Body of pancreas (tissue), 4 donors: ENCODE results near the gene VEZT. TPM values are rescaled to one million over a fixed set of nuclear protein-coding genes. Genes with fewer than 3 reads are reported as not detected.

ENCODE experiments used
- ATAC-seq: fragments of 150-250 bp; one replicate; pipeline ENCODE4 v1.9.1; 2016
- DNase-seq, 4 donors: peaks; one replicate each; pipeline ENCODE4 v3.0.0-alpha.2; 2019
- H3K27ac ChIP-seq, 4 donors: fragments of 200-600 bp; sonication (generic); 1 replicate in 3 of 4; 2 replicates in 1 of 4; pipeline versions ENCODE4 v1.5.1 to v1.6.1; 2016 to 2019; ENCODE audit warnings: mild to moderate bottlenecking in 1 of 4, mixed read lengths in 1 of 4, moderate library complexity in 1 of 4
- H3K27me3 ChIP-seq, 2 donors: fragments of 200-600 bp; sonication (generic); one replicate each; pipeline ENCODE4 v1.6.0; 2016; ENCODE audit warnings: mild to moderate bottlenecking in 1 of 2
- H3K36me3 ChIP-seq, 2 donors: fragments of 200-600 bp; sonication (generic); replicated peaks in 1 of 2; 2 replicates each; pipeline ENCODE4 v1.5.1; 2016; ENCODE audit warnings: low read depth in 2 of 2; ENCODE audit not compliant: insufficient read depth in 1 of 2
- H3K4me1 ChIP-seq: fragments of 200-600 bp; sonication (generic); one replicate; pipeline ENCODE4 v1.6.0; 2016
- H3K4me3 ChIP-seq, 2 donors: fragments of 200-600 bp; sonication (generic); 1 replicate in 1 of 2; 2 replicates in 1 of 2; pipeline ENCODE4 v1.5.1; 2016 to 2019
- H3K9me3 ChIP-seq, 3 donors: fragments of 200-600 bp; sonication (generic); 1 replicate in 2 of 3; 2 replicates in 1 of 3; pipeline ENCODE4 v1.5.1; 2016
- POLR2A ChIP-seq, 3 donors: fragments of 450-650 bp; IDR thresholded peaks; one replicate each; pipeline ENCODE4 v1.6.1; 2016; ENCODE audit warnings: antibody characterized with exemption in 3 of 3, mild to moderate bottlenecking in 2 of 3
- WGBS, 2 donors: methylation state at CpG; one replicate each; pipeline ENCODE4 v1.1.5; 2017; 5-methylcytosine and 5-hydroxymethylcytosine counted together
- intact Hi-C: fragments of 100-400 bp; cut with DNase I; formaldehyde crosslinking; loops from one replicate; pipeline ENCODE4 v1.15.1; 2023
- total RNA-seq, 2 donors: library from RNA; depleted of rRNA; stranded (reverse); fragments of >200 nt; gene quantifications; one replicate each; pipeline ENCODE4 v1.1.0, GENCODE V29; 2016
- TF ChIP-seq, protein P1 (sequence below), 7 experiments: fragments of 450-650 bp in 4 of 7; fragments of 200-600 bp in 3 of 7; sonication (generic) in 3 of 7; IDR thresholded peaks; one replicate each; pipeline ENCODE4 v1.5.1; 2016 to 2019; ENCODE audit warnings: antibody characterized with exemption in 7 of 7

VEZT gene
- total RNA-seq, 2 donors from 2014 or later = 50.8 to 56.4 TPM

DNA sequence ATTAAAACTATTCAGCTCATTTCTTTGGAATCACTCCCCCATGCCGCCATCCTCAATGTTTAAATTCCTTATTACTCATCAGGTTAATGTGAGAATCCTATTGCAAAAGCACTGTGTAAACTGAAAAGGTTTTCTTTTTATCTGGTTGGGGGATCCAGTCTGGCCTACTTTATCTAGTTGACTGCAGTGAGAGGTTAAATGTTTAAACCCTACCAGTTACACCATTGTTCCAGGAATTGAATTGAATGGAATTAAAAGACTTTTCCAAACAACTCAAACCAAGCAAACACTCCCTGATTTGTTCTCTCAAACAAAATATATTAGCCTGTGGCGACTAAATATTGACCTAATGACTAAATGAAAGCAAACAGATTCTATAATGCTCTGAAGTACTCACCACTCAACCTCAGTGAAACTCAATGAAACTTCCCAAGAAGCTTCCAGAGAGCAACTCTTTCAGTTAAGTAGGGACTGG, 100.5 kb downstream of the VEZT start:
- H3K27ac ChIP-seq = peak overlapping the region in 2 of 4 donors; percentile 14 to 19
- peak; percentile 58 for ATAC-seq
- 35 to 38% methylated on average over 2 of the region's 2 CpGs for WGBS, 2 donors

DNA sequence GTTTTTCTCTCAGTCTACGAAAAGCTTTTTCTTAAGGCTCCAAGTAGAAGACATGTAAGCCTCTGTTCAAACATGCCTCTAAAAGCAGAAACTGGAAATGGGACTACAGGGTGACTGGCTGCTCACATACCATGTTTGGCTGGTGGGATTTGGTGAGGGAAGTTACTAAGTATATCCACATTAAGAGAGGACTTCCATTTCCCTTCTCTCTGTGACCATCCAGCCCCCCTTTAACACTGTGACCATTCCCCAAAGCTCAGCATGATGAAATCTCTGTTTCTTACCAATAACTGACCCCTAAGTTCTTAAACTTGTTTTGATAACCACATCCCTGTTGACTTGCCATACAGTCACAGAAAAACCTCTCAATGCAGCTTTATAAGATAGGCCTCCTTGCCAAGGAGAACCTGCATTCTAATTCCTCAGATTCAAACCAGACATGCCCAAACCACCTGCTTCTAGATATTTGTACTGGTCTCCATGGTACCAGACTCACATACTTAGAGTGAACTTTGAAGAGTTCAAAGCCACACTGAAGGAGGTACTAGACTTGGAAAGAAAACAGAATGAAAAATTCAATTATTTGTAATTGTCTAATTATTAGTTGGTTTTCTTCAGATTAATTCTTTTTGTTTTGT, 102.2 kb downstream of the VEZT start:
- no peak for DNase-seq
- Histone ChIP-seq H3K4me3 (no peak overlapping the region), H3K9me3 (no peaks in the 10 kb centered on the region), H3K36me3 (no peaks in the 10 kb centered on the region), H3K27me3 (no peaks in the 10 kb centered on the region), H3K27ac (no peak overlapping the region), H3K4me1 (peaks cover 5% of the 10 kb centered on the region)
- TF ChIP-seq POLR2A (IDR thresholded peaks at IDR 0.05) = no peak
- TF ChIP-seq, protein P1, sequence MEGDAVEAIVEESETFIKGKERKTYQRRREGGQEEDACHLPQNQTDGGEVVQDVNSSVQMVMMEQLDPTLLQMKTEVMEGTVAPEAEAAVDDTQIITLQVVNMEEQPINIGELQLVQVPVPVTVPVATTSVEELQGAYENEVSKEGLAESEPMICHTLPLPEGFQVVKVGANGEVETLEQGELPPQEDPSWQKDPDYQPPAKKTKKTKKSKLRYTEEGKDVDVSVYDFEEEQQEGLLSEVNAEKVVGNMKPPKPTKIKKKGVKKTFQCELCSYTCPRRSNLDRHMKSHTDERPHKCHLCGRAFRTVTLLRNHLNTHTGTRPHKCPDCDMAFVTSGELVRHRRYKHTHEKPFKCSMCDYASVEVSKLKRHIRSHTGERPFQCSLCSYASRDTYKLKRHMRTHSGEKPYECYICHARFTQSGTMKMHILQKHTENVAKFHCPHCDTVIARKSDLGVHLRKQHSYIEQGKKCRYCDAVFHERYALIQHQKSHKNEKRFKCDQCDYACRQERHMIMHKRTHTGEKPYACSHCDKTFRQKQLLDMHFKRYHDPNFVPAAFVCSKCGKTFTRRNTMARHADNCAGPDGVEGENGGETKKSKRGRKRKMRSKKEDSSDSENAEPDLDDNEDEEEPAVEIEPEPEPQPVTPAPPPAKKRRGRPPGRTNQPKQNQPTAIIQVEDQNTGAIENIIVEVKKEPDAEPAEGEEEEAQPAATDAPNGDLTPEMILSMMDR (IDR thresholded peaks at IDR 0.05) = no peak
- intact Hi-C loops = no loop called here
- ATAC-seq = no peak
- WGBS, 2 donors = 84 to 88% methylated on average over 1 of the region's 1 CpG

More for the DNA sequence above, 100.5 kb downstream of the VEZT start:
- no peak for DNase-seq
- Histone ChIP-seq H3K36me3 (no peaks in the 10 kb centered on the region), H3K27me3 (no peaks in the 10 kb centered on the region), H3K9me3 (no peaks in the 10 kb centered on the region), H3K4me3 (no peak overlapping the region), H3K4me1 (peaks cover 3% of the 10 kb centered on the region)
- intact Hi-C loops = no loop called here
- no peak for TF ChIP-seq POLR2A (IDR thresholded peaks at IDR 0.05)
- TF ChIP-seq, protein P1 (IDR thresholded peaks at IDR 0.05) = no peak

DNA sequence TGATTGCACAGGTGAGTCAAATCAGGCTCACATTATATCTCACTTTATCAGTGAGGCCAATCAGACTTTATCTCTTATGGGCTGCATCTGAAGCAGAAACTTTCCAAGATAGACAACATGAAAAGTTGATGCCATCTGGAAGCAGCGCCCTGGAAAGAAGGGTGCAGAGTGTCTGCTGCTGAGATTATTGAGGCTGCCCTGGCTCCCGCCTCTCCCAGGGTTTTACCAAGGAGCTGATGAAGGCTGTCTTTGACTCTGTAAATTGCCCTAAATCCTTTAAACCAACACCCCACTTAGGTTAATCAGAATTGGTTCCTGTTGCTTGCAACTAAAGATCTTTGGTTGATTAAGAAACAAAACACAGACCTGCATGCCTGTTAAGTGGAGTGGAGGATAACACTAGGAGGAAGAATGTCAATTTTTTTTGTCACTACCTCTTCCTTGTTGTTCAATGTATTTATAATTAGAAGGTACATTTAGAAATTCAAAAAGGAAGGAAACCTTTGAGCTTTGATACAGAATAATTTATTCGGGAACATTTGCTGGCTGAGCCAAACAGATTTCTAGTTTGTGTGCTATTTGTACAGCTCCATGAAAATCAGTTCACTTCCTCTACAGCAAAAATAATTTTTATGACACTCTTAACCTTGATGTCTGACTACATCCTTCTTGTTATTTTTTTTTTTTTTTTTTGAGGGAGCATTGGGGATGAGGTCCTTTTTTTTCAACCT, 104.1 kb downstream of the VEZT start:
- intact Hi-C loops = no loop called here
- no peak for DNase-seq
- WGBS, 2 donors = 74 to 84% methylated on average over 3 of the region's 3 CpGs
- Histone ChIP-seq H3K36me3 (no peaks in the 10 kb centered on the region), H3K4me3 (no peak overlapping the region), H3K4me1 (peaks cover 10% of the 10 kb centered on the region), H3K9me3 (no peaks in the 10 kb centered on the region), H3K27ac (no peak overlapping the region), H3K27me3 (no peaks in the 10 kb centered on the region)
- TF ChIP-seq, protein P1 (IDR thresholded peaks at IDR 0.05) = no peak
- TF ChIP-seq POLR2A (IDR thresholded peaks at IDR 0.05) = no peak
- no peak for ATAC-seq

DNA sequence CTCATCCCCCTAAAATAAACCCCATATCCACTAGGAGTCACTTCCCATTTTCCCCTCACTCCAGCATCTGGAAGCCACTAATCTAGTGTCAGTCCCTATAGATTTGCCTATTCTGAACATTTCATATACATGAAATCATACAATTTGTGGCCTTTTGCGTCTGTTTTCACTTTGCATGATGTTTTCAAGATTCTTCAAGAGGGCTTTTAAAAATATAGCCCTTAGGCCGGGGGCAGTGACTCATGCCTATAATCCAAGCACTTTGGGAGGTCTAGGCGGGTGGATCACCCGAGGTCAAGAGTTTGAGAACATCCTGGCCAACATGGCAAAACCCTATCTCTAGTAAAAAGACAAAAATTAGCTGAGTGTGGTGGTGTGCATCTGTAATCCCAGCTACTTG, 104.7 kb downstream of the VEZT start:
- H3K4me3 ChIP-seq = no peak overlapping the region
- ATAC-seq (no peak), DNase-seq (no peak)
- peaks cover 10% of the 10 kb centered on the region for H3K4me1 ChIP-seq
- H3K36me3 ChIP-seq = no peaks in the 10 kb centered on the region
- 76 to 89% methylated on average over 4 of the region's 4 CpGs for WGBS, 2 donors
- no peaks in the 10 kb centered on the region for H3K27me3 ChIP-seq
- no peak for TF ChIP-seq POLR2A (IDR thresholded peaks at IDR 0.05)
- TF ChIP-seq, protein P1 (IDR thresholded peaks at IDR 0.05) = no peak
- H3K27ac ChIP-seq = no peak overlapping the region
- intact Hi-C loops = no loop called here
- no peaks in the 10 kb centered on the region for H3K9me3 ChIP-seq
